ENCODE data around the gene DEFB112. TPM values are rescaled to one million over a fixed set of nuclear protein-coding genes. Genes with fewer than 3 reads are reported as not detected.

DEFB112 gene
- total RNA-seq, 1 donor from 2014 or later, result not detected

DNA sequence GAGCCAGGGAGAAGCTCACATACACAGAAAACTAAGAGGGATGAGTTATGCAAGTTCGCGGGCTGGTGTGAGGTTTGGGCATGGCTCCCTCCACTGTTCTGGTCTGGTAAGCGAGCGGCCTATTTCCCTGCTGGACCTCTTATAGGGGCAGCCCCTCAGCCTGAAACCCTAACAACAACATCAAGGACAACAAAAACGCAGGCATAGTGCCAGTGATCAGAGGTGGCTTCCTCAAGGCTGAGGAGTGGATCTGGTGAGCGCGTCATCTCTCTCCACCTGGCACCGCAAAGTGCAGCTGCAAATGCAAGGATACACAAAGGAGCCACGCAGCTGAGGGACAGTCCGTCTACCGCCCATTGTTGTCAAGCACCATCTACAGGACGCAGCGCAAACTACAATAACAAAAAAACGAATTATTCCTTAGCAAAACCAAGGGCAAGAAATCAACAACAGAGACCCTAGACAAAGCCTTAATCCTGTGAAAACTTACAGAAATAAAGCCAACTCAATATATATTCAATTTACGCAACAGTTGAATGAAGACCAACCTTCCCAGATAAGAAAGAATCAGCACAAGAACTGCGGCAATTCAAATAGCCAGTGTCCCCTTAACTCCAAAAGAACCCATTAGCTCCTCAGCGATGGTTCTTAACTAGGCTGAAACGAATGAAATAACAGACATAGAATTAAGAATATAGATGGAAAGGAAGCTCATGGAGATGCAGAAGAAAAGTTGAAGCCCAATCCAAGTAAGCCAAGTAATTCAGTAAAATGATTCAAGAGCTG lies 18.8 kb downstream of the DEFB112 start:
- Histone ChIP-seq H3K27ac (no peak overlapping the region), H3K4me3 (no peak overlapping the region), H3K4me1 (no peaks in the 10 kb centered on the region), H3K36me3 (no peaks in the 10 kb centered on the region), H3K9me3 (no peaks in the 10 kb centered on the region), H3K27me3 (no peaks in the 10 kb centered on the region)
- TF ChIP-seq, protein P1, sequence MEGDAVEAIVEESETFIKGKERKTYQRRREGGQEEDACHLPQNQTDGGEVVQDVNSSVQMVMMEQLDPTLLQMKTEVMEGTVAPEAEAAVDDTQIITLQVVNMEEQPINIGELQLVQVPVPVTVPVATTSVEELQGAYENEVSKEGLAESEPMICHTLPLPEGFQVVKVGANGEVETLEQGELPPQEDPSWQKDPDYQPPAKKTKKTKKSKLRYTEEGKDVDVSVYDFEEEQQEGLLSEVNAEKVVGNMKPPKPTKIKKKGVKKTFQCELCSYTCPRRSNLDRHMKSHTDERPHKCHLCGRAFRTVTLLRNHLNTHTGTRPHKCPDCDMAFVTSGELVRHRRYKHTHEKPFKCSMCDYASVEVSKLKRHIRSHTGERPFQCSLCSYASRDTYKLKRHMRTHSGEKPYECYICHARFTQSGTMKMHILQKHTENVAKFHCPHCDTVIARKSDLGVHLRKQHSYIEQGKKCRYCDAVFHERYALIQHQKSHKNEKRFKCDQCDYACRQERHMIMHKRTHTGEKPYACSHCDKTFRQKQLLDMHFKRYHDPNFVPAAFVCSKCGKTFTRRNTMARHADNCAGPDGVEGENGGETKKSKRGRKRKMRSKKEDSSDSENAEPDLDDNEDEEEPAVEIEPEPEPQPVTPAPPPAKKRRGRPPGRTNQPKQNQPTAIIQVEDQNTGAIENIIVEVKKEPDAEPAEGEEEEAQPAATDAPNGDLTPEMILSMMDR (IDR thresholded peaks at IDR 0.05), result no peak
- DNase-seq (ENCODE audit: low spot score in 2 of 2), result no peak
- intact Hi-C loops (cut with DNase I), result no loop called here

DNA sequence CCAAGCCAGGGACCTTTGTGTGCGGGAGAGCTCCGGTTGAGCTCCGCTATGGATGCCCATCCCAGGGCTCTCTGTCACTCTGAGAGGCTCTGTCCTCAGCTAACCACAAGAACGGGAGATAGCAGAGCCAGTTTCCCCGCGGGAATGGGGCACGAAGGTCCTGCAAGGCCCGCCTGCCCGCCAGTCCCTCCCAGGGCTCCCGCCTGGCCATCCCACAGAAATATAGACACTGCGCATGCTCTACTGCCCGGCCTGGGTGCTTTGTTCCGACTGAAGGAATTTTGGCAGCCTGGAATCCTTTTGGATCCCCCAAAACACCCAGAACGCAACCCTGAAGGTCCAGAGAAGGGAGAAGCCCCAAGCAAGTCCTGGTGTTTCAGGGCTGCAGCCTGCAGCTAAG lies 19.4 kb downstream of the DEFB112 start:
- Histone ChIP-seq H3K27ac (no peak overlapping the region), H3K27me3 (no peaks in the 10 kb centered on the region), H3K36me3 (no peaks in the 10 kb centered on the region), H3K4me3 (no peak overlapping the region), H3K4me1 (no peaks in the 10 kb centered on the region), H3K9me3 (no peaks in the 10 kb centered on the region)
- TF ChIP-seq, protein P1 (IDR thresholded peaks at IDR 0.05), result no peak
- DNase-seq (ENCODE audit: low spot score in 2 of 2), result no peak
- intact Hi-C loops (cut with DNase I), result no loop called here

DNA sequence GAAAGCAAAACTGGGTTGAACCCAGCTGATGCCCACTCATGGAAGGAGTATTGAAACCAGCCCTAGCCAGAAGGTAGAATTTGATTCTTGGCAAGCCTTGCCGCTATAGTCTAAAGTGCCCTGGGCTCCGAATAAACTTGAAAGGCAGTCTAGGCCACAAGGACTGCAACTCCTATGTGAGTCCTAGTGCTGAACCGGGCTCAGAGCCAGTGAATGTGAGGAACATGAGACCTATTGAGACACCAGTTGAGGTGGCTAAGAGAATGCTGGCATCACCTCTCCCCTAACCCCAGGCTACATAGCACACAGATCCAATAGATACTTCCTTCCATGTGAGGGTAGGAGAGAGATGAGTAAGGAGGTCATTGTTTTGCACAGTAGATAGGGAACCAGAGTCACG lies 24.5 kb downstream of the DEFB112 start:
- H3K27me3 ChIP-seq, result no peaks in the 10 kb centered on the region
- H3K9me3 ChIP-seq, result no peaks in the 10 kb centered on the region
- H3K36me3 ChIP-seq, result no peaks in the 10 kb centered on the region
- no peak overlapping the region for H3K4me3 ChIP-seq
- no peak overlapping the region for H3K27ac ChIP-seq
- no peak for DNase-seq (ENCODE audit: low spot score in 2 of 2)
- intact Hi-C loops (cut with DNase I), result no loop called here
- no peaks in the 10 kb centered on the region for H3K4me1 ChIP-seq
- TF ChIP-seq, protein P1 (IDR thresholded peaks at IDR 0.05), result no peak

DNA sequence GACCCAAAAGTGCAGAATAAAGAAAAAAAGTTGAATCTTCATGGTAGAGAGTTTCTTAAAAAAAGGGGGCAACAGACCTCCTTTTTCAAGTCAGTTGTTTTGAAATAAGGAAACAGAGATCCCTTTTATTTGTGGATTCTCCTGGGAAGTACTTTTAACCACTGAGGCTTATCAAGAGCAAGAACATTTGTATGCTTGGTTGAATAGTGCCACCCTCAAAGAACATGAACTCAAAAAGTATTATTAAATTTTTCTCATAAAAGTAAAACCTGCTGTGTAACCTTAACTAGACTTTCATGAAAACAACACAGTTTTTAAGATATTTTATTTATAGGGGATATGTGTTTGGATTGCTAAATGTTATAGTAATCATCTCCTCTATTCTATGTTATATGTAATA lies 27.8 kb downstream of the DEFB112 start, which contains the start of gene DEFB110:
Gene DEFB110, minus strand, starts transcription at position 101 of the 400 bp plus-strand sequence. Its CDS starts 59 bp downstream, at position 42.
- no peak within 1 kb of the TSS for H3K4me3 ChIP-seq
- DNase-seq (ENCODE audit: low spot score in 2 of 2), result no peak
- H3K27ac ChIP-seq, result no peak within 1 kb of the TSS
- H3K4me1 ChIP-seq, result no peaks in the 10 kb centered on the region
- H3K27me3 ChIP-seq, result no peaks in the 10 kb centered on the region
- intact Hi-C loops (cut with DNase I), result no loop called here
- H3K36me3 ChIP-seq, result no peaks in the 10 kb centered on the region
- TF ChIP-seq, protein P1 (IDR thresholded peaks at IDR 0.05), result no peak
- H3K9me3 ChIP-seq, result no peaks in the 10 kb centered on the region

DNA sequence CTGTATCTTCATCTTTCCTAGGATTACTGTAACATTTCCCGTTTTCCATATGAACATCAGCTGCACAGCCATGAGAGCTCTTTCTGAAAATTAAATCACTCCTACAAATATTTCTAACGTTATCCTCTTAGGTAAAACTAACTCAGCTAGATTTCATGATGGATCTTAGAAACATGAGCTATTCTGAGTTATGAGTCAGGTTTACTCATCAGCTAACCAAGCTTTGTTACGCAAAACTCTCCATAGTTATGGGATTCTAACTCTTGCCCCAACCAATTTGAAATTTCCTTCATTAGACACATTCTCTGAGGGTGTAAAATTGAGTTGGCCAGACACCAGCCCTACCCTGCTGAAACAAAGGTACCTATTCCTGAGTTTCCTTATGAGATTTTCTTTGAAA lies 41.9 kb downstream of the DEFB112 start:
- no peak overlapping the region for H3K27ac ChIP-seq
- no peaks in the 10 kb centered on the region for H3K36me3 ChIP-seq
- H3K9me3 ChIP-seq, result no peaks in the 10 kb centered on the region
- no peak for DNase-seq (ENCODE audit: low spot score in 2 of 2)
- H3K27me3 ChIP-seq, result no peaks in the 10 kb centered on the region
- TF ChIP-seq, protein P1 (IDR thresholded peaks at IDR 0.05), result no peak
- intact Hi-C loops (cut with DNase I), result no loop called here
- H3K4me1 ChIP-seq, result no peaks in the 10 kb centered on the region
- H3K4me3 ChIP-seq, result no peak overlapping the region
